Erythroblast (primary cell): ENCODE measurements around the gene AVP.

Experiments used
- GATA1 ChIP-seq: IDR thresholded peaks from 2 replicates; pipeline ENCODE4 v1.6.1; 2011; ENCODE audit warnings: low read depth, mild to moderate bottlenecking, control low read depth, low read length, moderate library complexity
- POLR2A ChIP-seq: IDR thresholded peaks from 2 replicates; pipeline ENCODE4 v1.6.1; 2011; ENCODE audit warnings: mild to moderate bottlenecking, low read length

GRCh38 chr20:3115190-3116107, 30.9 kb upstream of the AVP start:
- TF ChIP-seq POLR2A, result no peak
- TF ChIP-seq GATA1, result no peak
